Left renal pelvis (tissue), 4 donors: ENCODE measurements around the gene EEPD1. TPM values are rescaled to one million over a fixed set of nuclear protein-coding genes. Genes with fewer than 3 reads are reported as not detected.

Experiments
- DNase-seq, 4 donors: peaks; one replicate each; pipeline ENCODE4 v3.0.0-alpha.2; 2013; ENCODE audit warnings: low read depth in 4 of 4, low spot score in 3 of 4
- polyA plus RNA-seq, 4 donors: library from polyadenylated mRNA; unstranded; fragments of 120-200 nt; gene quantifications; one replicate each; pipeline ENCODE4 v1.2.1, GENCODE V29; 2013; ENCODE audit not compliant: insufficient read length in 4 of 4

Gene EEPD1
- polyA plus RNA-seq, 4 donors = 5.2 to 6.8 (median 6.0) TPM

DNA sequence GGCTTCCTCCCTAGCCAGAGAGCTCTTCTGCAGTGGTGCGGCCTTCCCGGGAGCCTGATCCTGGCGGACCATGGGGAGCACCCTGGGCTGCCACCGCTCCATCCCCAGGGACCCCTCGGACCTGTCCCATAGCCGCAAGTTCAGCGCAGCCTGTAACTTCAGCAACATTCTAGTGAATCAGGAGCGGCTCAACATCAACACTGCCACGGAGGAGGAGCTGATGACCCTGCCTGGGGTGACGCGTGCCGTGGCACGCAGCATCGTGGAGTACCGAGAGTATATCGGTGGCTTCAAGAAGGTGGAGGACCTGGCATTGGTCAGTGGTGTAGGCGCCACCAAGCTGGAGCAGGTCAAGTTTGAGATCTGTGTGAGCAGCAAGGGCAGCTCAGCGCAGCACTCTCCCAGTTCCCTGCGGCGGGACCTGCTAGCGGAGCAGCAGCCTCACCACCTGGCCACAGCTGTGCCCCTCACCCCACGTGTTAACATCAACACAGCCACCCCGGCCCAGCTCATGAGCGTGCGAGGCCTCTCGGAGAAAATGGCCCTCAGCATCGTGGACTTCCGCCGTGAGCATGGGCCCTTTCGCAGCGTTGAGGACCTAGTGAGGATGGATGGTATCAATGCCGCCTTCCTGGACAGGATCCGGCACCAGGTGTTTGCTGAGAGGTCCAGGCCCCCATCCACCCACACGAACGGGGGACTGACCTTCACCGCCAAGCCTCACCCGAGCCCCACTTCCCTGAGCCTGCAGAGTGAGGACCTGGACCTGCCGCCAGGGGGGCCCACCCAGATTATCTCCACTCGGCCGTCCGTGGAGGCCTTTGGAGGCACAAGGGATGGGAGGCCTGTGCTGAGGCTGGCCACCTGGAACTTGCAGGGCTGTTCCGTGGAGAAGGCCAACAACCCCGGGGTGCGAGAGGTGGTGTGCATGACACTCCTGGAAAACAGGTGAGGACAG lies 1.5 kb downstream of the EEPD1 start:
- no peak for DNase-seq

DNA sequence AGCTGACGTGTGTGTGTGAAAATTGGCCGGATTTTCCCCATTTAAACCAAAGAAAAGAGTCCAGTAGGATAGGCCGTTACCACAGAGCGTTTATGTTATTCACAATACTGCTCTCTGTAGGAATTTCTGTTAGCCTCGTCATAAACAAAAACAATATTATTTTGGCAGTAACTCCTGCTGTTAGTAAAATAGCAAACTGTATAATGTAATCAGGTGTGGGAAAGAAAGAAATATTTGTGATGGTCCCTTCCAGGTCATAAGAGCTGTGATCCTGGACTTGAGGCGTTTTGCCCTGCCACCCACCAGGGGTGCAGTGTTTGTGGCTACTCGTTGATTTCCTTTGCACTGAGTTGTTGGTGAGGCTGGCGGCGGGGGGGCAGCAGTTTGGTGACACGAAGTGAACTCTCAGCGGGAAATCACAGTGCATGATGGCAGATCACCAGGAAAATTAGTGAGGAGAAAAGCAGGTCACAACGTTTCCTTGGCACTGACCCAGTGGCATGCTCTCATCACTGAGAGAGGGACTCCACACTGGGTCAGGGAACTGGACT lies 2.8 kb downstream of the EEPD1 start:
- no peak for DNase-seq

DNA sequence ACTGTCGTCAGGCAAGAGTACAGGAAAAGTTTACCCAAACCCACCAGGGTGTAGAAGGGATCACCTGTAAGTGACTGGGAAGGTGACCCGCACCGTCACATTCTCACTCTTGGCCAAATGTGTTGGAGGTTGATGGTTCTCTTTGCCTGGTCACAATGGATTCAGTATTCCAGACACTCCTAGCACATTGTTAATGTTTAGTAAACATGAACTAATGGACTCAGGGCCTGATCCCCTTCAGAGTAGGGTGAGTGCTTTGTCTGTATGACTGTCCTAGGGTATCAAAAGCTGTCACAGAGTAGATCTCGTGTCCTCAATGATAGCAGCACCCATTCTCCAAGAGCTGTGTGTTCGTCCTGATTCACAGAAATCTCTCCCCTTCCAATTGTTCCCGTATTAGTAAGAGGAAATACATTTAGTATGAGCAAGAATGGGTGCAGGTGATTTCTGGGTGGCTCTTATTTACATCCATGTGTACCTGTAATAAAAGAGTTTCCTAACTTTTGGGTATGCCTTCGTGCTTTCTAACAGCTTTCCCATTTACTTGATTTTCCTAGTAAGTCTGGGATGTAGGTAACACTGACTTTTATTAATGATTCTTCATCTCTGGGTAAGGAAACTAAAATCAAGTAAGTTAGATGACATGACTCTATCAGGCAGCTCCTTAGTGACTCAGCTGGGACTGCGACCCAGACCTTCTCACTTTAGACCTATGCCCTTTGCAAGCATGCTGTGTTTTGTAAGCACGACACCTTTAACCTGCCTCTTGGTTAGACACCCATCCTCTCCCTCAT lies 4.7 kb downstream of the EEPD1 start:
- DNase-seq = no peak

DNA sequence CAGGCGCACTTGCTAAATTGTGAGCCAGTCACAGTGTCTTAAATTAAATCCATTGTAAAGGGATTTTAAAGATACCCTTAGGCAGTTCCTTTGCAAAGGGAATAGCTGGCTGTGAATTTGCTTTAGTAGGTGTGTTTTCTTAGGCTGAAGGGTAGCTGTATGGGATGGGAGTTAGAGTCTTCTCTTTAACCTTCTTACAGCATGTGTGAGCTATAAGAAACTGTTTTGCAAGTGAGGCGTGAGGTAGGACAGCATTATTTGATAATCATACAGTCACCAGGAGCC lies 5.2 kb downstream of the EEPD1 start:
- DNase-seq = no peak

DNA sequence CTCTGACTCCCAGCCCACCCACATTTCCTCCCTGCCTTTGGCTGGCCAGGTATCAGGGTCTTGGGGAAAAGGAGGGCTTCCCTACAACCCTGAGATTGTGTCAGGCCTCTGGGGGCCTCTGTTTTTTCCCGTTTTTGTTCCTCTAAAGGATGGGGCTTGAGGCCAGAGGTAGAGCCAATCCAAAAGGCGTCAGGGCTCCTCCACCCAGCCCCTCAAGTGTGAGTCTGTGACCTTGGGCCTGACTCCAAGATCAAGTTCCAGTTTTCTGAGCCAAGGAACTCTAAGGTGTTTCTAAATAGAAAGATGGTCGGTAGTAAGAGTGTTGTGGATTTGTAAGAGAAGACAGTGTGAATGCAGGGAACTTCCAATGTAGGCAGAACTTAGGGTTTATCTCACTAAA lies 6.6 kb downstream of the EEPD1 start:
- no peak for DNase-seq

DNA sequence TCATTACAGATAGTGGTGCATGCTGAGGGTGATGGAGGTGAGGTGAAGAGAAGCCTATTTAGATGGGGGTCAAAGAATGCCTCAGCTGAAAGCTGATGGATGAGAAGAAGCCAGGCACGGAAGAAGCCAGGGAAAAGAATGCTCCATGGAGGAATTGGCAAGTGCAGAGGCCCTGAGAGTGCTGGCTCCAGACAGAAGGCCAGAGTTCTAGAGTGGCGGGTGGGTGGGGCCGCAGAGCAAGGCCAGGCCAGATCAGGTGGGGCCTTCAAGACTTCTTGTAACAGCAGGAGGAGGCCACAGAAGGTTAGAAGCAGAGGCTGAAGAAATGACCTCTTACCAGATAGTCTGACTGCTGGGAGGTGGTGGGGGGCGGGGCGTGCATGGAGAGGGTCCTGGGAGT lies 7.3 kb downstream of the EEPD1 start:
- DNase-seq = no peak

DNA sequence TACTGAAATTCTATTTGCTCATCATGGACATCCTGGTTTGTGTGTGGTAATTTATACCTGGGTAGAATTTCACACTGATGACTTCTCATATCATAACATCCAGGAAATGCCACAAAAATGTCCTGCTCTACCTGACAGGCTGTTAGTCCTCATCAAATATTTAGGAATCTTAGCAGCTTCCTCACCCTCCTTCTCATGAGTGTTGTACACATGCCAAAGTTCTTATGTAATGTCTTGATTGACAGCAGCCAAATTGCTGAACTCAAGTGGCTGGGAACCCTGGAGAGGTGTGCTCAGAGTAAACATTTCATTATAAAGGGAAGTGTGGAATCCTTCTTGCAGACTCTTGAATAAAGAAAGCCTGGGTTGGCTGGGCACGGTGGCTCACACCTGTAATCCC lies 8.9 kb downstream of the EEPD1 start:
- DNase-seq = no peak

DNA sequence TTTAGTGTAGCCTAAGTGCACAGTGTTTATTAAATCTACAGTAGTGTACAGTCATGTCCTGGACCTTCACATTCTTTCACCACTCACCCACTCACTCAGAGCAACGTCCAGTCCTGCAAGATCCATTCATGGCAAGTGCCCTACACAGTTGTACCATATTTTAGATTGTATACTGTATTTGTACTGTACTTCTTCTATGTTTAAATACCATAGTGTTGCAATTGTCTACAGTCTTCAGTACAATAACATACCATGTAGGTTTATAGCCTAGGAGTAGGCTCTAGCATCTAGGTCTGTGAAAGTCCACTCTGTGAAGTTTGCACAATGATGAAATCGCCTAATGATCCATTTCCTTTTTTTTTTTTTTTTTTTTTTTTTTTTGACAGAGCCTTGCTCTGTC lies 12.0 kb downstream of the EEPD1 start:
- no peak for DNase-seq

DNA sequence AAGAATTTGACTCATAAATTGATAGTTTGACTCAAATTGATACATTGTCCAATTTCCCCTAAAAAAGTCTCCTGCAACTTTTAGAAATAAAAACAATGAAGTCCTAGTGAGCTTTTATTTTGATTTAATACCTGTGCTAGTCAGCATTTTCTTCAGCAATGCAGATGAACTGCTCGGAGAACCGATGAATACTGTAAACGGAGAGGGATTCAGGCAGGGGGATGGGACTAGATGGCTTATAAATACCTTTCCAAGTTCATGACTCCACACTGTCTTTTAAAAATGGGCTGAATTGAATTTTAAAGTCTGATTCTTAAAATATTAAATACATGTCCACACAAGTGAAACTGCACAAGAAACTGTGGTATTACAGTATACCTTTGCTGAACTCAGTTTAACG lies 12.7 kb downstream of the EEPD1 start:
- no peak for DNase-seq

DNA sequence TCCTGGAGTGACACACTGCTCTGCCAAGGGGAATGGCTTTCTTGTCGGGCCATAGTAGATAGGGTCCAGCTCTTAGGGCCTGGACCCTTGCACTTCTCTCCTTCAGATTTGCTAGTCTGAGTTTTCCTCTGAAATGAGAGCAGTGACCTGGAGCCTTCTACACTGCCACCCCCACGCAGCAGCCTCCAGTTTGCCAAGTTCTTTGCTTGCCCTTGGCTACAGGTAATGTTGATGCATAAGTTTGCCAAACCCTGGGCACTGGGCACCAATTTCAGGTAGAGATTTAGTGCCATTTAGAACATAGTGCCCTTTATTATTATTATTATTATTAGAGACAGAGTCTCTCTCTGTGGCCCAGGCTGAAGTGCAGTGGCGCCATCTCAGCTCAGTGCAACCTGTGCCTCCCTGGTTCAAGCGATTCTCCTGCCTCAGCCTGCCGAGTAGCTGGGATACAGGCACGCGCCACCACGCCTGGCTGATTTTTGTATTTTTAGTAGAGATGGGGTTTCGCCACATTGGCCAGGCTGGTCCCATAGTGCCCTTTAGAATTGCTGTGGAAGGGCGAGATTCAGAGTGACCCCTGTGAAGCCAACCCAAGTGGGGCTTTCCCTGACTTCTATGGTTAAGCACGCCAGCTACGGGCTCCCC lies 14.5 kb downstream of the EEPD1 start:
- DNase-seq = no peak

DNA sequence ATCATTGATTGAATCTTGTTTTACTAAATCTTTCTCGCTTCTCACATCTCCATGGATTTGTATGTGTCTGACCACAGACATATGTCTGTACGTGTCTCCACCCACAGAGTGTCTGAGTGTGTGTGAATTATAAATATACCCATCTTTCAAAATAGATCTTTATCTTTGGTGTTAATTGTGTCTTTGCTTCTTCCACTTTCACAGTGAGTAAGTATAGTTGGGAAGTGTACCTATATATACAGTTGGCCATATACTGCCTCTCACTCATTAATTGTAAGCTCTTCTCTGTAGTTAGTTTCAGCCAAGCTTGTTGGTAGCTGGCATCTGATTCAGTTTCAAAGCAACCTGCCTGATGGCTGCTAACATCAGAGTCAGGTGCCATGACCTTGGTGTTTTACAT lies 18.4 kb downstream of the EEPD1 start:
- no peak for DNase-seq

DNA sequence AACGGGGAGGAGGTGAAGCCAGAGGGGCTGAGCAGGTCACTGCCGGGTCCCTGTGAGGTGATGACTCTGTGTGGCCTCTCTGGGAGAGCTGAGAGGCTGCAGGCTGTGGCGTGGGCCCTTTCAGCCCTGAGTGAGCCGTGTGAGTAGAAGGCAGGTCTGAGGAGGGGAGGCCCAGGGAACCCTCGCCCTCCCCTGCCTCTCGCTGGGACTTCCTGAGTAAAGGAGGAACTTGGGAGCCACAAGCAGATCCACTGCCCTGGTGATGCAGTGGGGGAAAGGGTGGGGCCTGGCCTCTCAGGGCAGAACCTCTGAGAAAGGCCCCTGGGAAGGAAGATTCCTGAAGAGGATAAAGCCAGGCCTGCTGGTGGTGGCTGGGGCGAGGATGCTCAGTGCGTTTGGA lies 22.8 kb downstream of the EEPD1 start:
- DNase-seq = no peak

DNA sequence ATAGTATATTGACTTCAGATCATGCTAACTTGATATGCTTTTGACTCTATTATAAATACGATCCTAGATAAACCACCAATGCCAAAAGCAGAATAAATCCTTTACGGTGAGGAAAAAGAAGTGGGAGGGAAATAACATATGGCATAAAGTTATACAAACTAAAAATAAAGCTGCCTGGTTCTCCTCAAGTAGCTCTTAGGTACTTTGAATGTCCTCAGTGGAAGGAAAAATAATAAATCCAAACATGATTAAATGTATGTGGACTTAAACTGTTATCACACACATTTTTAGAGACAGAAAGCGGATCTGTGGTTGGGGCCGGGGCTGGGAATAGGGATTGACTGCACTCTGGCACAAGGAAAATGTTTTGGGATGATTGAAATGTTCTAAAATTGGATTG lies 23.6 kb downstream of the EEPD1 start:
- no peak for DNase-seq

DNA sequence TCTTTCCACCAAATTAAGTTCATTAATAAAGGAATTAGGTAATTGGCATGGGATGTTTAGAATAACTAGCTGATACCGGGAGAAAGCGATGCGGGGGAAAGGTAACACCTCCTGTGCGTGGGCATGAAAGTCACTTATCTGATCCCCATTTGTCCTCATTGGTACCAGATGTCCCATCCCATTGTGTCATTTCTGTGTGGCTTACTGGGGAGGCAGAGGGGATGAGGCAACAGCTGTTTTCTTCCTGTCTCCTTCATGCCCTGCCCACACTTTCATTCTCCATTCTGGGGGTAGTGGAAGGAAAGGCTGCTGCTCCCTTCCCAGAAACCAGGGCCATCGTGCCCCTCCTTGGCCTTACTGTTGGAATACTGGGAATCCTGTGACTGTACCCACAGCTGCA lies 27.1 kb downstream of the EEPD1 start:
- DNase-seq = no peak

DNA sequence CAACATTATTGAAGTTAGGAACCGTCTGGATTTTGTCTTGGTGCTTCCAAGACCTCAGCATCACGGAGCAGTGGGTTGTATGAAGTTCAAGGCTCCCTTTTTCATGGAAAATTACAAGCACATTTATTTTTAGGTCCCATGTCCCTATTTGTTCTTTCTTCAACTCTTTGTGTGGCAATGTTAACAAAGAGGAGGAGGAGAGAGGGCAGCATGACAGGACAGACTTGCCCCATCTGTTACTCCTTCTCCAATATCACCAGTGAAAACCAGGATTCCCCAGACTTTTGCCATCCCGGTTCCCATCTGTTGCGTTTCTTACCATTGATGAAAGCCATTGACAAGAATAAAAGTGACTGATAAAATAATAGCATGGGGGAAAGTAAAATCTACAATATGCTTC lies 28.6 kb downstream of the EEPD1 start:
- DNase-seq = no peak

DNA sequence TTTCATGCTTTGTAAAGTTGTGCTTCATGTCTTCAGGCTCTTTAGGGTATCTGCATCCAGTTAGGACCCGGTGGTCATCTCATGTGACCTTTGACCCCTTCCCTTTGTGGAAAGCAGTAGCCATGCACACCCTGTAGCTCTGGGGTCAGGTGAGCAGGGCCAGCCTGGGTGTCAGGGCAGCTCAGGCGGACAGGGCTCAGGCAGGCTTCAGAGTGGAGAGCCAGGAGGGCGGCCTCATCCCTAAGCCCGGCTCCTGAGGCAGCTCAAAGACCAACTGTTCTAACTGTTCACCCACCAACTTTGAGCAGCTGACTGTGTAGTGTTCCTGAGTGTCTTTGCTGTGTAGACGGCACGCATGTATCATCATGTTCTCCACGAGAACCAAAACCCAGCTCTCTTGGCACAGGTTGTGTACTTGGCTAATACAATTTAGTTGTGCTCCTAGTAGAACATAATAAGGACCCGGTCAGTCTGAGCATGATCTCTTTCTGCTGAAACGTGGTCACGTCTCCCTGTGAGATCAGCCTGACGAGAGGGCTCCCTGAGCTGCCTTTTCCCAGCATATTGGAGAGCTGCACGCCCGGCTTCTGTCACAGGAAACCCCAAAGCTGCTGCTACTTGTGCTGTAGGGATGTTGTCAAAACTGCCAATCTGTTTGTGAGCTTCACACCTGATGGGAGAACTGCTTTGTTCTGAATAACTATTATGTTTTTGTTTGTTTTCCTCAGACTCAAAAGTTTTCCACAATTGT lies 30.0 kb downstream of the EEPD1 start:
- no peak for DNase-seq

DNA sequence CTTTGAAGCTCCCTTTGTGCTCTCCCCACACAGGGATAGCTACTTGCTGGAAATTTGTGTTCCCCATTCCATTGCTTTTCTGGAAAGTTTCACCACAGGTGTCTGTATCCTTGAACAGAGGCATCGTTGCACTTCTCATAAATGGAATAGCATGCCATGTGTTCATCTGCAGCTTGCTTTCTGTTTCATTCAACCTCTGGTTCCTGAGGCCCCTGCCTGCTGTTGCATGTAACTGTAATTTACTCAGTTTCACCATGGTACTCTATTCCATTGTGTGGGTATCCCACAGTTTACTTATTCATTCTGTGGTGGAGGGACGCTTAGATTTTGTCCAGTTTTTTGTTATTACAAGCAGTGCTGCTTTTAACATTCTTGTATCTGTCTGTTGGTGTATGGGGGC lies 32.0 kb downstream of the EEPD1 start:
- no peak for DNase-seq

DNA sequence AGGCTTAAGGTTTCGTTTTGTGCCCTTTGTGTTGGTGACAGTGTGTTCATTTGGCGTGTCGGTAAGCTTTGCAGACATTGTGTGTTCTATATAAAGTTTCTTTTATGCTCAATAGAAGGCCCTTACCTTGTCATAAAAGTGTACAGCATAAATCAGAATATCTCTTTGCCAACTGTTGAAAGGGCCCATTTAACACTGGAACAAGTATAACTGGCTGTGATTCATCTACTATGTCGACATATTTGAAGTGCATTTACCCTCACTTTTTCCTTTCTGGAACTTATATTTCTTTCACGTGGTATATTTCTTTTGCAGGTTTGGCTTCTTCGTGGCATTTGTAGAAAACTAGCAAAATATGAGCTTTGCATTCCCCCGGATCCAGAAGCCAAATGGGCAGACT lies 32.7 kb downstream of the EEPD1 start:
- DNase-seq = no peak

DNA sequence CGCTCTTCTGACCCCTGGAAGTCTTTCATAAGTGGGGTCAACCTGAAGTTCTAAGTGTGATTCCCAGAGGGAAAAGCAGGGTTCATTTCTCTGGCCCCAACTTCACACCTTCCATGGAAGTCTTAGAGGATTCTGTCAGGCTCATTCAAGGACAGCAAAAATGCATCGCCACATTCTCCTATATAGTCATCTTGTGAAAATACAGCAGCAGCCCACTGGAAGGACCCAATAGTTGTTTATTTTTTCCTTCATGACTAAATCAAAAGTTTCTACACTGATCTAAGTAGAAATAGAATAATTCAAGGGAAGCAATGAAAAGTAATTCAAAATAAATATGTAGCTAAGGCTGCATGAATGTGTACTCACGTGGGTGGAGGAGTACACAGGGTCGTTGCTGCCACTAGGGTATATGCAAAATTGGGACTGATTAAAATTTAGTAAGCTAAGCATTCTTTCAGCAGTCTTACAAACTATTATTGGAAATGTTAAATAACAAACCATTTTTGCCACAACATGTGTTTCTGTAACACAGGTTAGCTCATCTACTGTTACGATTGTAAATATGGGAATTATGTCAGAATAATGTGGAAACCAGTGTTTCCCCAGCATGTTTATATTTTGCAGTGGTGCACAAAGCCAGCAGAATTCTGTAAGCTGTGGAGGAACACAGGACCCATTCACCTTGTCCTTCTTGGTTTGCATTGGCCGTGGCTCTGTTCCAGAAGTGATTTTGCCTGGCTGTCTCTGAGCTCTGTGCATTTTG lies 33.5 kb downstream of the EEPD1 start:
- no peak for DNase-seq

DNA sequence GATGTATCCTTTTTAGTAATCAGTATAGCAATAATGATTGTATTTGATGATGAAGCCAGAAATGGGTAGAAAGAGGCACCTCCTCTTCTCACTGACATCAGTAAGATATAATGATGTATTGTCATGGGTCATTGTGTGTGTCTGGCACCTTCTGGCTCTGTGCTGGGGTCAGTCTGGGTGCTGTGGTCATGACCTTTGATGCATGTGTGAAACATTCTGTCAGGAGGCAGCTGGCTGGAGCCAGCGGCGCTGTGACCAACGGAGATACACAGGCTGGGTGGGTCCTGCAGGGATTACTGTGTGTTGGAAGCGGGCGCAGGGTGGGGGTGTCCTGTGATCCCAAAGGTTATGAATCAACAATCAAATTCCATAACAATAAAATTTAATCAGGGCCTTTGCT lies 35.2 kb downstream of the EEPD1 start:
- DNase-seq = no peak
